Brain microvascular endothelial cell (primary cell): ENCODE results near the gene ATP7B.

Source experiments
- DNase-seq: peaks from one replicate; pipeline ENCODE4 v3.0.0-alpha.2; 2020
- H3K27ac ChIP-seq: fragments of 250-450 bp; sonication (Bioruptor Pico); 2 replicates; pipeline ENCODE4 v1.5.1; 2020; ENCODE audit warnings: mild to moderate bottlenecking, moderate library complexity
- H3K27me3 ChIP-seq: fragments of 250-450 bp; sonication (Bioruptor Pico); replicated peaks from 2 replicates; pipeline ENCODE4 v1.5.1; 2020; ENCODE audit warnings: mild to moderate bottlenecking
- H3K36me3 ChIP-seq: fragments of 250-450 bp; sonication (Bioruptor Pico); replicated peaks from 2 replicates; pipeline ENCODE4 v1.5.1; 2020; ENCODE audit warnings: mild to moderate bottlenecking
- H3K4me3 ChIP-seq: 2 replicates; pipeline ENCODE4 v1.5.1; 2011; ENCODE audit warnings: low read depth, mild to moderate bottlenecking, control low read depth, low read length, moderate library complexity
- in situ Hi-C: cut with HindIII; loops from 2 replicates; pipeline ENCODE4 v1.10.0; 2017; ENCODE audit warnings: low sequenced_read_pairs, low pct_ligation_motif_present
- TF ChIP-seq, protein P1 (sequence below): IDR thresholded peaks from 2 replicates; pipeline ENCODE4 v1.5.1; 2011; ENCODE audit warnings: low read depth, mild to moderate bottlenecking, moderate library complexity, low read length, control low read depth, inconsistent platforms; ENCODE audit errors: missing control alignments

ATP7B gene

DNA sequence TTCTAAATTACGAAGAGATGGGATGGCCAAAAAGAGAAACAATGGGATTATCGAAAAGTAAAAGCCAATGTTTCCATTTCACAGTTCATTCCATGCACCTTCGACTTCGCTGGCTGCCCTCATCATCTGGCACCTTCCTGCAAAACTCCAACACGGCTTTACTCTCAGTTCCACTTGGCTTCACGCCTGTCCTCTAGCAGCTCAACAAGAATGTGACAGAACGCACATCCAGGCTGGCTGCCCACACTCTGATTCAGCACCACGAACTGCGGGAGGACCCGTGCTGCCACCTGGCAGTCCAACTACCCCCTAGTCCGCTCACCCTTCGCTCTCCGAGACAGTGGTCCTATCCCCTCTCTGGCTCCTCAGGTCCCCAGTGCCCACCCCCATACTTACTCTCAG, 11.7 kb downstream of the ATP7B start:
- no peaks in the 10 kb centered on the region for H3K36me3 ChIP-seq
- no peak overlapping the region for H3K27ac ChIP-seq
- H3K27me3 ChIP-seq: no peaks in the 10 kb centered on the region
- DNase-seq: no peak
- no peak overlapping the region for H3K4me3 ChIP-seq
- in situ Hi-C loops: no loop called here
- TF ChIP-seq, protein P1, sequence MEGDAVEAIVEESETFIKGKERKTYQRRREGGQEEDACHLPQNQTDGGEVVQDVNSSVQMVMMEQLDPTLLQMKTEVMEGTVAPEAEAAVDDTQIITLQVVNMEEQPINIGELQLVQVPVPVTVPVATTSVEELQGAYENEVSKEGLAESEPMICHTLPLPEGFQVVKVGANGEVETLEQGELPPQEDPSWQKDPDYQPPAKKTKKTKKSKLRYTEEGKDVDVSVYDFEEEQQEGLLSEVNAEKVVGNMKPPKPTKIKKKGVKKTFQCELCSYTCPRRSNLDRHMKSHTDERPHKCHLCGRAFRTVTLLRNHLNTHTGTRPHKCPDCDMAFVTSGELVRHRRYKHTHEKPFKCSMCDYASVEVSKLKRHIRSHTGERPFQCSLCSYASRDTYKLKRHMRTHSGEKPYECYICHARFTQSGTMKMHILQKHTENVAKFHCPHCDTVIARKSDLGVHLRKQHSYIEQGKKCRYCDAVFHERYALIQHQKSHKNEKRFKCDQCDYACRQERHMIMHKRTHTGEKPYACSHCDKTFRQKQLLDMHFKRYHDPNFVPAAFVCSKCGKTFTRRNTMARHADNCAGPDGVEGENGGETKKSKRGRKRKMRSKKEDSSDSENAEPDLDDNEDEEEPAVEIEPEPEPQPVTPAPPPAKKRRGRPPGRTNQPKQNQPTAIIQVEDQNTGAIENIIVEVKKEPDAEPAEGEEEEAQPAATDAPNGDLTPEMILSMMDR: no peak

DNA sequence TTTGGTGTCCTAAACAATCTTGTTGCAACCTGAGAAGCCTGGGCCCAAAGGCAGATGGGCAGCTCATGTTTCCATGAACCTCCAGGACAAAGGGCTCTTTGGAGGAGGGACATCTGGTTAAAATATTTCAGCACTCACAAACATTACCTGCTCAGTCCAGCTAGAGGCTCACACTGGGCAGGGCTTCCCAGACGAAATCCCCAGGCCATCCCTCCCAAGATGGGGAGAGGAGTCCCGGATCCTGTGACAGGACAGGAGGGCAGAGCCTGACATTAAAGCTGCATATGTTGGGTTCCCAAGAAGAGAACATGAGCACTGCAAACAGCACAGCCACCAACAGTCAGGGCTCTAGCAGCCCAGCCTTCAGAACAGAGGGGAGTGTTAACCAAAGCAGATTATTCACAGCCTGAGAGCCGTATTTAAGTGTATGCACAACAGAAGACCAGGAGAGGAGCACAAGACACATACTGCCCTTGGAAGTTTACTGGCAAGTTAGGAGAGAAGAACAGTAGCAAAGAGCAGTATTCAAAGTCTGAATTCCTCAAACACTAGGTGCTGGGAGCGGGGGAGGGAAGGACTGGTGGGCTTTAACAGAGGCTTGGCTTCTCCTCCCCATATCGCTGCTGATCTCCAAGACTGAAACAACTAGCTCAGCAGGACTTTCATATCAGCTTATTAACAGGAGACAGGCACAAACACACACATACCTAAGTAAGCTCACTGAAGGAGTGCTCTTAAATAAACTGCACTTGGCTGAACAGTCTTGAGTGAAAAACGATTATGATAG, 12.3 kb downstream of the ATP7B start:
- Histone ChIP-seq H3K36me3 (no peaks in the 10 kb centered on the region), H3K4me3 (no peak overlapping the region), H3K27me3 (no peaks in the 10 kb centered on the region), H3K27ac (no peak overlapping the region)
- TF ChIP-seq, protein P1: no peak
- in situ Hi-C loops: no loop called here
- DNase-seq: no peak

DNA sequence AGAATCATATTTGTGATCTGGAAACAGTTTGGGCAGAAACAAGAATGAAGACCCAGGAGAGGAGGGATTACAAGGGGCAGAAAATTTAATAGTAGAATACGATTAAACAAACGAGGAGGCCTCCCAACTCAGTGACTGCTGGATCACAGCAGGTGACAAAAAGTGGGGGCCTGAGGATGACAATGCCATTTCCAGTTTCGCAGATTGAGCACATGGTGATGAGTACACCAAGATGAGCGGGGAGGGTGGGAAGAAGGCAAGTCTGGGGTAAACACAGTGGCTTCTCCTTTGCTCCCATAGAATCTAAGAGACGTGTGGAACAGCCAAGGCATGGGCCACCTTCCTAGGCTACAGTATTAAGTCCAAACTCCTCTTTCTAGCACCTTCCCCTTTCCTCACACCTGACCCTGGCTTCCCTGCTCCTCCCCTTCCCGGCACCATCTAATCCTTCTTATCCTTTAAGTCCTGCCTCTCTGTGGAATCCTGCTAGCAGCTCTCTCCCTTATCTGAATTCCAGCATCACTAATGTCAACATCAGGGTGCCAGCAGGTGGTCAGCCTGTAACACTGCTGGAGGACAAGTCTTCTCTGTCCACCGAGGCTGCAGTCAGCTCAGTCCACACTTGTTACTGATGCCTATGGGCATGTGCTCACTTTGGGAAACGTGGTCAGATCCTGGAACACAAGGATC, 13.5 kb downstream of the ATP7B start:
- no peak overlapping the region for H3K4me3 ChIP-seq
- H3K27ac ChIP-seq: no peak overlapping the region
- in situ Hi-C loops: no loop called here
- TF ChIP-seq, protein P1: no peak
- H3K36me3 ChIP-seq: no peaks in the 10 kb centered on the region
- no peaks in the 10 kb centered on the region for H3K27me3 ChIP-seq
- DNase-seq: no peak

DNA sequence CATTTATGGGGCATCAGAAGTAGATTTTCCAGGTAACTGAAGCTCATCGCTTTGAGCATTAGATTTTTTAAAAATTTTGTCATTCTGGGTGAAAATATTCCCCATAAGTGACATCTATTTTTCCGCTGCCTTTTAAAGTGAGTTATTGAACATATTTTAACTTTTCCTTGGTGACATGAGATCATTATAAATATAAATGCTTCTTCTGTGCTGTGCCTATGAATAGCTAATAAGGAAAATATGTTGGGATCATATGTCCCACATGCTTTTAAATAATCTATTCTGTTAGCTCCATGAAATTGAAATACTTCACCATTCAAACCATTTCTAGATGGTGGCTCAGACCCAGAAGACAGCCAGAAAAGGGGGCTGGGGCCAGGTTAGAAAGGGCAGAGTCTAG, 14.1 kb downstream of the ATP7B start:
- Histone ChIP-seq H3K27me3 (no peaks in the 10 kb centered on the region), H3K27ac (no peak overlapping the region), H3K4me3 (no peak overlapping the region), H3K36me3 (no peaks in the 10 kb centered on the region)
- DNase-seq: no peak
- in situ Hi-C loops: no loop called here
- TF ChIP-seq, protein P1: no peak

DNA sequence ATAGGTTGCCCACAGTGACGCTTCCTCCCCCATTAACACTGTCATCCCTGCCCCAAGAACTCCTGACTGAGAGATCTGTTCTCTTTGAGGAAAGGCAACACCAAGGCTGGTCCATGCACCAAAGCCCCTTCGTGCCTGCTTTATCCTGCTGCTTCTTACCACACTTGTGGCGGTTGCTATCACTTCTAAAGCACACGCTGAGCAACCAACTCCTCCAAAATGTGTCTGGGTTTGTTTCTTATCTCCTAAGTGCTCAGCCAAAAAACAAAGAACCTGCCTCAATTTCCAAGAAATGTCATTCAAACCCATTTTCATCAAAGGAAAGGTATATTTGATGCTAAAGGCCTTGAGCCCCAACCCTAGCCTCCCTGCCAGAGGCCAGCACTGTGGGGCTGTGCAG, 14.6 kb downstream of the ATP7B start:
- Histone ChIP-seq H3K36me3 (no peaks in the 10 kb centered on the region), H3K27me3 (no peaks in the 10 kb centered on the region), H3K4me3 (no peak overlapping the region), H3K27ac (no peak overlapping the region)
- in situ Hi-C loops: no loop called here
- TF ChIP-seq, protein P1: no peak
- DNase-seq: no peak
